ENCODE data around the gene CRIM1. TPM values are rescaled to one million over a fixed set of nuclear protein-coding genes. Genes with fewer than 3 reads are reported as not detected.

CRIM1 gene
- polyA plus RNA-seq, 6 donors from 2014 or later = 1.1 to 5.3 (median 2.7) TPM

GRCh38 chr2:36569267-36569856 lies 213.8 kb downstream of the CRIM1 start:
- H3K4me3 Mint-ChIP-seq = no peak overlapping the region

DNA sequence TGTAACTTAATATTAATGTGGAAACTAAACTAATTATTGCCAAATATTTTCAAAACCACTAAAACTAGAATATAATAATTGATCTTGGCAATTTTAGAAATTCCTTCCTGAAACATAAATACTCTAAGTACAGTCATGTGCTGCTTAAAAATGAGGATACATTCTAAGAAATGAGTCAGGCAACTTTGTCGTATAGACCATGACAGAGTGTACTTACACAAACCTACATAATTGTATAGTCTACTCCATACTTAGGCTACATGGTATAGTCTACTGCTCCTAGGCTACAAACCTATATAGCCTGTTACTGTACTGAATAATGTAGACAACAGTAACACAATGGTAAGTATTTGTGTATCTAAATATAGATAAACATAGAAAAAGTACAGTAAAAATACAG lies 214.8 kb downstream of the CRIM1 start:
- no peak overlapping the region for H3K4me3 Mint-ChIP-seq

More at GRCh38 chr2:36569267-36569856, 213.8 kb downstream of the CRIM1 start:
- ATAC-seq (ENCODE audit: low read depth in 2 of 2) = no peak
- Mint-ChIP-seq H3K4me1 (peaks cover 0 to 11% (median 2%) of the 10 kb centered on the region in 3 donors), H3K27ac (peak overlapping the region in 2 of 6 donors; percentile 16 to 59), H3K36me3 (peaks cover 30 to 46% of the 10 kb centered on the region in 2 donors), H3K27me3 (no peaks in the 10 kb centered on the region), H3K9me3 (no peaks in the 10 kb centered on the region)
- no peak for DNase-seq

GRCh38 chr2:36572054-36572718 lies 216.6 kb downstream of the CRIM1 start:
- no peak overlapping the region for H3K4me3 Mint-ChIP-seq
- H3K27ac Mint-ChIP-seq = no peak overlapping the region
- H3K27me3 Mint-ChIP-seq = no peaks in the 10 kb centered on the region
- no peak for DNase-seq
- peaks cover 0 to under 1% (median 0%) of the 10 kb centered on the region in 3 donors for H3K4me1 Mint-ChIP-seq
- no peak for ATAC-seq (ENCODE audit: low read depth in 2 of 2)
- H3K36me3 Mint-ChIP-seq = peaks cover 19 to 40% of the 10 kb centered on the region in 2 donors
- H3K9me3 Mint-ChIP-seq = no peaks in the 10 kb centered on the region

More for the DNA sequence above, 214.8 kb downstream of the CRIM1 start:
- Mint-ChIP-seq H3K36me3 (peaks cover 25 to 46% of the 10 kb centered on the region in 2 donors), H3K4me1 (peaks cover 0 to 4% (median 2%) of the 10 kb centered on the region in 3 donors), H3K9me3 (no peaks in the 10 kb centered on the region), H3K27ac (no peak overlapping the region), H3K27me3 (no peaks in the 10 kb centered on the region)
- ATAC-seq (ENCODE audit: low read depth in 2 of 2) = no peak
- DNase-seq = no peak

GRCh38 chr2:36572719-36573059 lies 217.1 kb downstream of the CRIM1 start:
- Mint-ChIP-seq H3K4me1 (no peaks in the 10 kb centered on the region), H3K9me3 (no peaks in the 10 kb centered on the region), H3K36me3 (peaks cover 14 to 39% of the 10 kb centered on the region in 2 donors), H3K27ac (no peak overlapping the region), H3K4me3 (no peak overlapping the region), H3K27me3 (no peaks in the 10 kb centered on the region)
- ATAC-seq (ENCODE audit: low read depth in 2 of 2) (no peak), DNase-seq (no peak)

DNA sequence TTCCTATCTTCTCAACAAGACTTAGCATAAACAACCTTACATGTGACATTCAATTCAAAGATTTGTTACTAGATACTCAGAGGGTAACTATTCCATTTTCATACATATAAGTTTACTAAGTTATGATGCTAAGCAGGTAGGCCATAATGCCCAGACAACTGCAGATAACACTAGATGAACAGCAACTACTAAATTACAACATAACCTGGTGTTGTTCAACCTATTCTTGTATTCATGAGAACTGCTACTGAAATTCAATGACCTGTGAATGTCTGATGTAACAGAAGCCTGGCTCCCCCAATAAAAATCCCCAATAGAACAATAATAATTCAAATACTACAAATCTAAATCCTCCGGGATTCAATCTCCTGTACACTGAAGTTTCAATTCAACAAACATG lies 217.6 kb downstream of the CRIM1 start:
- Mint-ChIP-seq H3K4me3 (no peak overlapping the region), H3K27ac (peak overlapping the region in 1 of 6 donors; percentile 1), H3K36me3 (peaks cover 16 to 44% of the 10 kb centered on the region in 2 donors), H3K9me3 (no peaks in the 10 kb centered on the region), H3K27me3 (no peaks in the 10 kb centered on the region), H3K4me1 (peaks cover 0 to under 1% (median 0%) of the 10 kb centered on the region in 3 donors)
- DNase-seq (no peak), ATAC-seq (ENCODE audit: low read depth in 2 of 2) (no peak)

DNA sequence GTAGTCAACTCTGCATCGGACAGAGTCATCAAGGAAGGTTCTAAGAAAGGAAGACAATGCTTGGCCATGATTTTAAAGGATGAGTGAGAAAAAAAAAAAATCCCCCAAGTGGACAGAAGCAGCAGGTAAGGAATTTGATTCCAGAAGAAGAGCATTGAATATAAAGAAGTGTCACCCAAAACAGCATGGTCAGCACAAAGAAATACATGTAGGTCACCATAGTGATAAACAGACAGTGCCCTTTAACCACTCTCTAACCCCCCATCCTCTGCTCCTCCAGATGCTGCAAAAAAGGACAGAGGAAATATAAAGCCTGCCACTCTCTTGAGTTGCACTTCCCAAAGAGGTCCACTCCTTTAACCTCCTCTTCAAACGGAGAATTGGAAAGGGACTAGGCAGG lies 219.0 kb downstream of the CRIM1 start:
- H3K27ac Mint-ChIP-seq = no peak overlapping the region
- H3K4me3 Mint-ChIP-seq = no peak overlapping the region

GRCh38 chr2:36577884-36578283 lies 222.3 kb downstream of the CRIM1 start:
- ATAC-seq (ENCODE audit: low read depth in 2 of 2) = no peak
- Mint-ChIP-seq H3K4me3 (no peak overlapping the region), H3K4me1 (peaks cover 0 to 11% (median 9%) of the 10 kb centered on the region in 3 donors), H3K27ac (peak overlapping the region in 2 of 6 donors; percentile 39 to 74), H3K9me3 (no peaks in the 10 kb centered on the region), H3K36me3 (peaks cover 50 to 65% of the 10 kb centered on the region in 2 donors), H3K27me3 (no peaks in the 10 kb centered on the region)
- no peak for DNase-seq

More for the DNA sequence above, 219.0 kb downstream of the CRIM1 start:
- DNase-seq (no peak), ATAC-seq (ENCODE audit: low read depth in 2 of 2) (no peak)
- H3K9me3 Mint-ChIP-seq = no peaks in the 10 kb centered on the region
- no peaks in the 10 kb centered on the region for H3K27me3 Mint-ChIP-seq
- peaks cover 0 to 11% (median 9%) of the 10 kb centered on the region in 3 donors for H3K4me1 Mint-ChIP-seq
- peaks cover 30 to 47% of the 10 kb centered on the region in 2 donors for H3K36me3 Mint-ChIP-seq

DNA sequence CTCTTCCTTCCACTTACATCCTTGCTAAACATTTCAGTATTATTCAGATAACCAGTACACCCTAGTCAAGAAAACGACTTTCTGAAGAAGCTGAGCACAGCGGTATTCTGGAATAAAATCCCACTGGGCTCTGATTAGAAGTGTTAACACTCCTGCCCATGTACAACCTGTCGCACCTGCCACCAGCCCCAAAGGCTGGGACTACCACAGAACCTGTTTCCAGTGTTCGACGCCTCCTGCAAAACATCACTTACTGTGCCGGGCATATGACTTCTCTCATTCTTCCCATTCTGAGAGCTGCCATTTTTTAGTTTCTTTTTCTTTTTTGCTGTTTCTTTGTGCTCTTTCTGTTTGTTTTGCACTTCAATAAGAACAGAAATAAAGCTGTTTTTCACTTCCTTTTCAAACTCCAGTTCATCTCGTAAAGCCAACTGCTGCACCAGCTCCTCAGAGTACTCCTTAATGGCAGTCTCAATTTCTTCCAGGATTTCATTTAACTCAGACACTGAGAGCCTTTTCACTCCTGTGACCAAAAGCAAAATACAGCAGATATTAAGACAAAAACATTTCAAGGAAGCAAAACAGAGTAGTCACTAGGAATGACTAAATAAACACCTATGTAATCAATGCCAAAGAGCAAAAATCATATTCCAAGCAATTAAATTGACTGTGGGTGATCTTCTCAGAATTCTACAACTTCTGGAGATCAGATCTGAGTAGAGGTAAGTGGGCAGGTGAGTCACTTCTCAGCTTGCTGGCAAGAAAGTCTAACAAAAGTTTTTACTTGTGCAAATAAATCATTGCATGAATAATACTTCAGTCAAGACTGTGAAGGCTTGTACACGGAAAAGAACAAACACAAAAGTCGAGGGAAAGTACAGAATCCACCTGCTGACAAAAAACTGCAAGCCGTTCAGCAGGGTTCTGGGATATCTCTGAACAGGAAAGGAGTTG lies 223.0 kb downstream of the CRIM1 start:
- Mint-ChIP-seq H3K27ac (peak overlapping the region in 5 of 6 donors; percentile 28 to 67 (median 44)), H3K9me3 (no peaks in the 10 kb centered on the region), H3K27me3 (no peaks in the 10 kb centered on the region), H3K36me3 (peaks cover 57 to 69% of the 10 kb centered on the region in 2 donors), H3K4me1 (peaks cover 0 to 14% (median 12%) of the 10 kb centered on the region in 3 donors), H3K4me3 (no peak overlapping the region)
- ATAC-seq (ENCODE audit: low read depth in 2 of 2) (no peak), DNase-seq (no peak)

DNA sequence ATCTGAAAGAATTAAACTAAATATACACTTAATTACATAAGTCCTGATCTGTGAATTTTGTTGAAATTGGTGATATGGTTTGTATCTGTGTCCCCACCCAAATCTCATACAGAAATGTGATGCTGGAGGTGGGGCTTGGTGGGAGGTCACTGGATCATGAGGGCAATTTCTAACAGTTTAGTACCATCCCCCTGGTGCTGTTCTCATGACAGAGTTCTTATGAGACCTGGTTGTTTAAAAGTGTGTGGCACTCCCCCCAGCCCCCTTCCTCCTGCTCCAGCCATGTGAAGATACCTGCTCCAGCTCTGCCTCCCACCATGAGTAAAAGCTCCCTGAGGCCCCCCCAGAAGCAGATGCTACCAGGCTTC lies 223.7 kb downstream of the CRIM1 start:
- no peaks in the 10 kb centered on the region for H3K27me3 Mint-ChIP-seq
- DNase-seq = no peak
- H3K27ac Mint-ChIP-seq = peak overlapping the region in 3 of 6 donors; percentile 5 to 79 (median 44)
- peaks cover 0 to 15% (median 15%) of the 10 kb centered on the region in 3 donors for H3K4me1 Mint-ChIP-seq
- ATAC-seq (ENCODE audit: low read depth in 2 of 2) = no peak
- H3K9me3 Mint-ChIP-seq = no peaks in the 10 kb centered on the region
- H3K36me3 Mint-ChIP-seq = peaks cover 64 to 69% of the 10 kb centered on the region in 2 donors
- no peak overlapping the region for H3K4me3 Mint-ChIP-seq

GRCh38 chr2:36582538-36582937 lies 227.0 kb downstream of the CRIM1 start:
- ATAC-seq (ENCODE audit: low read depth in 2 of 2) = no peak
- no peak overlapping the region for H3K4me3 Mint-ChIP-seq
- H3K27ac Mint-ChIP-seq = no peak overlapping the region
- H3K4me1 Mint-ChIP-seq = peaks cover 2 to 20% (median 15%) of the 10 kb centered on the region in 3 donors
- DNase-seq = no peak
- H3K27me3 Mint-ChIP-seq = no peaks in the 10 kb centered on the region
- H3K9me3 Mint-ChIP-seq = no peaks in the 10 kb centered on the region
- H3K36me3 Mint-ChIP-seq = peaks cover 65 to 67% of the 10 kb centered on the region in 2 donors

- no peak overlapping the region for H3K4me3 Mint-ChIP-seq
- DNase-seq (no peak), ATAC-seq (ENCODE audit: low read depth in 2 of 2) (no peak)
- H3K4me1 Mint-ChIP-seq = peaks cover 2 to 20% (median 15%) of the 10 kb centered on the region in 3 donors
- peaks cover 62 to 63% of the 10 kb centered on the region in 2 donors for H3K36me3 Mint-ChIP-seq
- no peaks in the 10 kb centered on the region for H3K9me3 Mint-ChIP-seq
- H3K27ac Mint-ChIP-seq = no peak overlapping the region
- H3K27me3 Mint-ChIP-seq = no peaks in the 10 kb centered on the region
Observed at GRCh38 chr2:36582951-36583350, 227.4 kb downstream of the CRIM1 start.

GRCh38 chr2:36584148-36584794 lies 228.7 kb downstream of the CRIM1 start:
- Mint-ChIP-seq H3K27ac (no peak overlapping the region), H3K9me3 (no peaks in the 10 kb centered on the region), H3K36me3 (peaks cover 49 to 50% of the 10 kb centered on the region in 2 donors), H3K27me3 (no peaks in the 10 kb centered on the region), H3K4me1 (peaks cover 2 to 9% (median 6%) of the 10 kb centered on the region in 3 donors), H3K4me3 (no peak overlapping the region)
- DNase-seq (no peak), ATAC-seq (ENCODE audit: low read depth in 2 of 2) (no peak)

DNA sequence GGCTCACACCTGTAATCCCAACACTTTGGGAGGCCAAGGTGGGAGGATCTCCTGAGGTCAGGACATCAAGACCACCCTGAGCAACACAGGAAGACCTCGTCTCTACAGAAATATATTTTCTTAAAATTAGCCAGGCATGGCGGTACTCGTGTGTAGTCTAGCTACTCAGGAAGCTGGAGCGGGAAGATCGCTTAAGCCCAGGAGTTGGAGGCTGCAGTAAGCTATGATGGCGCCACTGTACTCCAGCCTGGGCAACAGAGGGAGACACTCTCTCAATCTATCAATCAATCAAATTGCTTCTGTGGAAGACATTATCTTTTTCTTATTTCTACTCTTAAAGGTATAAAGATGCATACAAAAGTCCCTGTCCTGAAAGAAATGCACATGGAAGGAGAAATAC lies 231.1 kb downstream of the CRIM1 start:
- Mint-ChIP-seq H3K4me3 (no peak overlapping the region), H3K36me3 (peaks cover 36 to 39% of the 10 kb centered on the region in 2 donors), H3K27ac (no peak overlapping the region), H3K9me3 (no peaks in the 10 kb centered on the region), H3K27me3 (no peaks in the 10 kb centered on the region), H3K4me1 (peaks cover 6 to 13% (median 7%) of the 10 kb centered on the region in 3 donors)
- DNase-seq (no peak), ATAC-seq (ENCODE audit: low read depth in 2 of 2) (no peak)

All from naive B cell (primary cell).